K562 (cell line): Measurements from ENCODE around the gene ZNF554. TPM values are rescaled to one million over a fixed set of nuclear protein-coding genes. Genes with fewer than 3 reads are reported as not detected.

Experiments
- AFF1 ChIP-seq, 2 experiments: fragments of 450-650 bp; IDR thresholded peaks; 2 replicates each; pipeline ENCODE4 v1.6.1; 2018; ENCODE audit warnings: mild to moderate bottlenecking in 2 of 2, low read depth in 1 of 2; ENCODE audit not compliant: partially characterized antibody in 2 of 2
- ATF7 ChIP-seq: fragments of 450-650 bp; IDR thresholded peaks from 2 replicates; pipeline ENCODE4 v1.7.1; 2014; ENCODE audit warnings: mild to moderate bottlenecking, moderate library complexity
- CTBP1 ChIP-seq: fragments of 450-650 bp; IDR thresholded peaks from 2 replicates; pipeline ENCODE4 v1.6.1; 2016; ENCODE audit warnings: borderline replicate concordance
- CXXC5 ChIP-seq: fragments of 250-450 bp; sonication (Bioruptor Pico); IDR thresholded peaks from 2 replicates; pipeline ENCODE4 v1.8.0; 2022; ENCODE audit warnings: inconsistent platforms, mild to moderate bottlenecking, moderate library complexity
- E2F6 ChIP-seq, 2 experiments: IDR thresholded peaks; 2 replicates each; pipeline ENCODE4 v1.6.1; 2011; ENCODE audit warnings: borderline replicate concordance in 1 of 2, control low read depth in 1 of 2, low read depth in 1 of 2, low read length in 1 of 2, mild to moderate bottlenecking in 1 of 2, mixed read lengths in 1 of 2, moderate library complexity in 1 of 2; ENCODE audit not compliant: insufficient read depth in 1 of 2, insufficient read length in 1 of 2, poor library complexity in 1 of 2, severe bottlenecking in 1 of 2; ENCODE audit errors: extremely low read depth in 1 of 2
- EP300 ChIP-seq: IDR thresholded peaks from 2 replicates; pipeline ENCODE4 v1.6.1; 2012; ENCODE audit warnings: low read length, improper control_type of control experiment
- ESRRA ChIP-seq: fragments of 450-650 bp; IDR thresholded peaks from 2 replicates; pipeline ENCODE4 v1.6.1; 2014; ENCODE audit warnings: low read depth, mild to moderate bottlenecking, moderate library complexity, borderline replicate concordance
- HIVEP1 ChIP-seq: fragments of 250-450 bp; sonication (Bioruptor Pico); IDR thresholded peaks from 2 replicates; pipeline ENCODE4 v1.4.0; 2020; ENCODE audit warnings: mild to moderate bottlenecking
- ILK ChIP-seq: fragments of 450-650 bp; IDR thresholded peaks from 2 replicates; pipeline ENCODE4 v1.6.1; 2016; ENCODE audit warnings: missing genetic modification characterization, low read depth, mild to moderate bottlenecking, missing compliant biosample characterization, moderate library complexity, borderline replicate concordance
- MED1 ChIP-seq: sonication (generic); formaldehyde crosslinking; IDR thresholded peaks from 2 replicates; pipeline ENCODE4 v1.8.1; 2023; ENCODE audit warnings: missing genetic modification reagents, borderline replicate concordance
- NFRKB ChIP-seq: fragments of 450-650 bp; IDR thresholded peaks from 2 replicates; pipeline ENCODE4 v1.6.1; 2016; ENCODE audit warnings: low read depth
- POLR2B ChIP-seq: fragments of 450-650 bp; IDR thresholded peaks from 2 replicates; pipeline ENCODE4 v1.6.1; 2018; ENCODE audit warnings: low read depth; ENCODE audit not compliant: partially characterized antibody
- RFX1 ChIP-seq: fragments of 450-650 bp; IDR thresholded peaks from 2 replicates; pipeline ENCODE4 v1.6.1; 2016; ENCODE audit warnings: mild to moderate bottlenecking, moderate library complexity
- SMARCB1 ChIP-seq: IDR thresholded peaks from 2 replicates; pipeline ENCODE4 v1.6.1; 2011; ENCODE audit warnings: improper control_type of control experiment, low read depth; ENCODE audit not compliant: insufficient read length
- SP2 ChIP-seq: IDR thresholded peaks from 2 replicates; pipeline ENCODE4 v1.6.1; 2011; ENCODE audit warnings: mild to moderate bottlenecking, low read depth, low read length, moderate library complexity; ENCODE audit not compliant: poor library complexity, severe bottlenecking; ENCODE audit errors: extremely low read depth
- XRCC5 ChIP-seq: fragments of 200-400 bp; formaldehyde crosslinking; IDR thresholded peaks from 2 replicates; pipeline ENCODE4 v1.6.1; 2017; ENCODE audit warnings: low read depth, mild to moderate bottlenecking, low read length
- ZNF639 ChIP-seq, 2 experiments: fragments of 200-800 bp in 1 of 2; sonication (Bioruptor generic) in 1 of 2; sonication (generic) in 1 of 2; formaldehyde crosslinking in 1 of 2; IDR thresholded peaks in 1 of 2; conservative IDR thresholded peaks in 1 of 2; 2 replicates each; pipeline versions ENCODE4 v1.5.0 to v1.6.1; 2016 to 2020; ENCODE audit warnings: missing compliant biosample characterization in 1 of 2, missing genetic modification characterization in 1 of 2, missing genetic modification reagents in 1 of 2
- ZNF717 ChIP-seq: fragments of 250-450 bp; sonication (Bioruptor Pico); IDR thresholded peaks from 2 replicates; pipeline ENCODE4 v1.5.0; 2021
- polyA plus RNA-seq, 8 experiments: library from polyadenylated mRNA; depleted of rRNA in 4 of 8; stranded (reverse) in 5 of 8; unstranded in 3 of 8; fragments of >200 nt; fragmentation: Nextera tagmentation in 2 of 8; fragmentation: Illumina TruSeq in 1 of 8; extraction: Ambion mirVana in 2 of 8; extraction: Trizol in 1 of 8; gene quantifications; 2 replicates each; pipeline versions ENCODE4 v1.2.1 to v1.2.3, GENCODE V29; 2011 to 2014; ENCODE audit warnings: inconsistent platforms in 1 of 8, missing spikeins in 1 of 8
- total RNA-seq, 7 experiments: library from RNA; depleted of rRNA in 6 of 7; stranded (reverse); fragments of >200 nt in 6 of 7; fragmentation: Illumina TruSeq in 2 of 7; extraction: Trizol in 2 of 7; gene quantifications; 2 replicates each; pipeline versions ENCODE4 v1.2.1 to v1.2.3, GENCODE V29; 2011 to 2021; ENCODE audit warnings: low replicate concordance in 1 of 7

Gene ZNF554
- total and polyA plus RNA-seq, 9 of the 15 experiments (the other 6 are each of a cell fraction or from before 2014, with no cell fraction given), result 0.07 to 1.8 (median 1.1) TPM

- no peak for TF ChIP-seq AFF1 (IDR thresholded peaks at IDR 0.05; ENCODE audit: low read depth in 1 of 2, partially characterized antibody in 2 of 2)
- peak in 1 of 2 experiments; percentile 43; a peak in 1 of 4 replicates for TF ChIP-seq ZNF639 (CRISPR knock-in tag; conservative IDR thresholded peaks at IDR 0.05 in 1 of 2, IDR thresholded peaks at IDR 0.05 in 1 of 2)
- TF ChIP-seq CTBP1, result peak; percentile 92
- peak; percentile 80 for TF ChIP-seq CXXC5 (CRISPR knock-in tag)
- no peak for TF ChIP-seq ZNF717 (CRISPR knock-in tag)
- TF ChIP-seq EP300, result no peak
- 0 out of 2 replicates have a peak, but pooled peaks have one; percentile 38 for TF ChIP-seq MED1 (CRISPR knock-in tag)
- TF ChIP-seq XRCC5, result no peak
- peak; percentile 93 for TF ChIP-seq RFX1
- 0 out of 2 replicates have a peak, but pooled peaks have one; percentile 46 for TF ChIP-seq HIVEP1
- no peak for TF ChIP-seq ILK (tag)
- TF ChIP-seq POLR2B, result peak; percentile 41
- no peak for TF ChIP-seq SP2
- TF ChIP-seq ESRRA, result peak; percentile 45; the same call in 1 of the 2 replicates
- peak; percentile 81 to 92 for TF ChIP-seq E2F6 (IDR thresholded peaks at IDR 0.05; ENCODE audit: borderline replicate concordance in 1 of 2, extremely low read depth in 1 of 2, insufficient read depth in 1 of 2, insufficient read length in 1 of 2, low read depth in 1 of 2, low read length in 1 of 2, poor library complexity in 1 of 2, severe bottlenecking in 1 of 2)
- TF ChIP-seq ATF7, result peak; percentile 80
- TF ChIP-seq SMARCB1, result no peak
- TF ChIP-seq NFRKB, result no peak
These were observed 34.2 kb upstream of the ZNF554 start, which contains the start of gene THOP1 (continued) for GRCh38 chr19:2785244-2785997.
